Glomerular visceral epithelial cell (primary cell): ENCODE measurements around the gene HINT2.

ENCODE experiments used
- DNase-seq: peaks from one replicate; pipeline ENCODE4 v3.0.0-alpha.2; 2016; ENCODE audit errors: extremely low spot score

HINT2 gene

GRCh38 chr9:35774907-35775635, 39.8 kb downstream of the HINT2 start:
- no peak for DNase-seq

GRCh38 chr9:35771943-35772342, 42.9 kb downstream of the HINT2 start:
- peak; percentile 24 for DNase-seq

DNA sequence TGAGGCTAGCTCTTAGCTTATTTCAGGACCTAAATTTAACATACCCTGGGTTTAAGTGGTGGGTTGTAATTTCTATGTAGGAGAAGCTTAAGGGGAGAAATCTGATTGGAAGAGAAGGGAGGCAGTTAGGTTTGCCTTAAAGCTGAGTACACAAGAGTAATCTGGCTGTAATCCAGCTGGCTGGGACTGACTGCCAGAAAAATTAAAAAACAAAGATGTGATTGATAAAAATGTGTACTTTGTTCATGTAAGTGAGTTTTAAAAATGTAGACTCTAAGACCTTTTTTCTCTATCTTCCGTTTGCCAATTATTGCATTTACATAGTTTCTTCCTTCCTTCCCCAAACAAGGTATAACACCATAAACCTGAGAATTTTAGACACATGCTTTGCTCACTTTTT, 43.3 kb downstream of the HINT2 start:
- no peak for DNase-seq

- DNase-seq, result no peak
These were observed 43.8 kb downstream of the HINT2 start for GRCh38 chr9:35771075-35771433.

GRCh38 chr9:35769763-35770162, 45.1 kb downstream of the HINT2 start:
- DNase-seq, result no peak

DNA sequence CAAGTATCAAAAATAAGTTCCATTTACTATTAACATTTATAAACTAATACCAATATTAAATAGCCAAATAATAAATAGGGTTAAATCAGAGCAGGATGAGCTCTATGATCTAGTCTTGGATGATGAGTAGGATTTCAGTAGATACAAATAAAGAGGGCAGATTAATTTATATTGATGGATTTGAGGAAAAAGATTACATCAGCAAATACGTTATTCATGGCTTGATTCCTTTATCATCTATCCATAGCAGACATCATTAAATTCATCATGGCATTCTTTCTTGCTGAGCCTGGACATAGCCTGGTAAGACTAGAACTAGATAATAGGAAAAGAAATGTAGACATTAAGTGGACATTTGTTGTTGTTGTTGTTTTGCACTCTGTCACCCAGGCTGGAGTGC, 47.4 kb downstream of the HINT2 start:
- no peak for DNase-seq

- no peak for DNase-seq
These were observed 47.8 kb downstream of the HINT2 start for GRCh38 chr9:35766997-35767396.

DNA sequence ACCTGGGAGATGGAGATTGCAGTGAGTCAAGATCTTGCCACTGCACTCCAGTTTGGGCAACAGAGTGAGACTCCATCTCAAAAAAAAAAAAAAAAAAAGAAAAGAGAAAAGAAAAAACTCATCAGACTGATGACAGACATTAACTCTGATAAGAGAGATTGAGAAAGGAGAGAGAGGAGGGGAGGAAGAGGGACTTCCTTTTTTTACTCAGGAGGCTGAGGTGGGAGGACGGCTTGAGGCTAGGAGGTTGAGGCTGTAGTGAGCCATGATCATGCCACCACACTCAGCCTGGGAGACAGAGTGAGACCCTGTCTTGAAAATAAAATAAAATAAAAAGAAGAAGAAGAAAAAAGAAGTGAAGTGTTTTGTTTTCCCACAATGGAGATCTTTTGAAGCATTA, 51.0 kb downstream of the HINT2 start:
- DNase-seq, result no peak

- DNase-seq, result no peak
These were observed 51.7 kb downstream of the HINT2 start for GRCh38 chr9:35763181-35763580.
